SK-N-SH (cell line): Measurements from ENCODE around the gene ECE1.

ENCODE experiments used
- CTCF ChIP-seq: fragments of 200-600 bp; sonication (generic); IDR thresholded peaks from 2 replicates; pipeline ENCODE4 v1.6.1; 2017; ENCODE audit warnings: antibody characterized with exemption, mild to moderate bottlenecking, moderate library complexity
- EZH2phosphoT487 ChIP-seq: fragments of 200-600 bp; sonication (generic); IDR thresholded peaks from 2 replicates; pipeline ENCODE4 v1.6.1; 2017; ENCODE audit warnings: low read depth, mixed run types, mild to moderate bottlenecking, antibody characterized with exemption, moderate library complexity, borderline replicate concordance
- FOXM1 ChIP-seq: IDR thresholded peaks from 2 replicates; pipeline ENCODE4 v1.4.0; 2012; ENCODE audit warnings: low read depth, mild to moderate bottlenecking
- NFIC ChIP-seq: IDR thresholded peaks from 2 replicates; pipeline ENCODE4 v1.4.0; 2012; ENCODE audit warnings: borderline replicate concordance
- POLR2AphosphoS5 ChIP-seq: IDR thresholded peaks from 2 replicates; pipeline ENCODE4 v1.6.1; 2012; ENCODE audit warnings: low read depth, low read length
- RCOR1 ChIP-seq: fragments of 150-350 bp; IDR thresholded peaks from 2 replicates; pipeline ENCODE4 v1.6.1; 2017; ENCODE audit warnings: antibody characterized with exemption, low read length
- REST ChIP-seq: IDR thresholded peaks from 2 replicates; pipeline ENCODE4 v1.6.1; 2012; ENCODE audit warnings: mild to moderate bottlenecking, low read depth, low read length, moderate library complexity
- RFX5 ChIP-seq: IDR thresholded peaks from 2 replicates; pipeline ENCODE4 v1.6.1; 2012; ENCODE audit warnings: mild to moderate bottlenecking, improper control_type of control experiment, low read length
- TAF1 ChIP-seq: IDR thresholded peaks from 2 replicates; pipeline ENCODE4 v1.6.1; 2012; ENCODE audit warnings: low read depth, mild to moderate bottlenecking, low read length, moderate library complexity, borderline replicate concordance
- TCF12 ChIP-seq: IDR thresholded peaks from 2 replicates; pipeline ENCODE4 v1.4.0; 2012
- USF1 ChIP-seq: IDR thresholded peaks from 2 replicates; pipeline ENCODE4 v1.4.0; 2012; ENCODE audit warnings: low read depth, borderline replicate concordance
- YY1 ChIP-seq: IDR thresholded peaks from 2 replicates; pipeline ENCODE4 v1.4.0; 2012; ENCODE audit warnings: low read depth, mild to moderate bottlenecking
- ZBTB33 ChIP-seq: IDR thresholded peaks from 2 replicates; pipeline ENCODE4 v1.4.0; 2012; ENCODE audit warnings: low read depth, borderline replicate concordance

- TF ChIP-seq YY1 (no peak), CTCF (peak; percentile 59), FOXM1 (no peak), RCOR1 (no peak), NFIC (no peak), EZH2phosphoT487 (no peak), POLR2AphosphoS5 (no peak), ZBTB33 (no peak), TAF1 (no peak), RFX5 (no peak), REST (no peak), USF1 (no peak), TCF12 (no peak)
Measured at GRCh38 chr1:21217812-21218596, 72.3 kb downstream of the ECE1 start.
